ENCODE measurements around the gene STK33.

Gene STK33

GRCh38 chr11:8593935-8594909 is at the start of gene STK33:
STK33 (minus strand) TSS chr11:8594228; CDS start chr11:8474905, 119,323 bp downstream.
- no peak for DNase-seq (ENCODE audit: low read depth in 2 of 2)

DNA sequence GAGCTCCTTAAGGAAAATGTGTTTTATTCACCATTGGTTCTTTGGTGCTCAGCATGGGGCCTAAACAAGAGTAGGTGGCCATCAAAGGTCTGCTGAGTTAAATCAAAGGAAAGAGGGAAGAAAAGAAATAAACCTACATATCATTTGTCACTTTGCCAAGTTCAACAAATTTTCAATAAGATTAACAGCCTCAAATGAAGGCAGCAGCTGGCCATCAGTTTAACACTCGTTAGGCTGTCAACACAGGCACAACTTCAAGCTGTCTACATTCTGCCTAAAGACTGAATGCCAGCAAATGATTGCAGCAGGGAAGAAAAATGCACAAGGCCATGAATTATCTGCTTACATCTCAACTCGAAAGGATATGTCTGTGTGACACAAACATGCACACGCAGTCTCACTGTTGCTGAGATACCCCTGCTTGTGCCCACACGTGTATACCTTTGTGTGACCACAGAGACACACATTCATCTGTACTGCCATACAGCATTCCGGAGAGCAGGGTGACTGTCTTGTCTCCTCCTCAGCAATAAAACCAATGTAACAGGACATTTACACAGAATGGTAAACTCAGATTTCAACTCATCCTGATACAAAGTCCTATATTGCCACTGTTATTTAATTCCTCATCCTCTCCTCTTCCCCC is 48.3 kb upstream of the STK33 start:
- peak in 1 of 2 experiments; percentile 20 for DNase-seq (ENCODE audit: low read depth in 2 of 2)

GRCh38 chr11:8641332-8641731 is 47.3 kb upstream of the STK33 start:
- DNase-seq (ENCODE audit: low read depth in 2 of 2), result no peak

GRCh38 chr11:8640267-8640906 is 46.4 kb upstream of the STK33 start:
- DNase-seq (ENCODE audit: low read depth in 2 of 2), result no peak

- no peak for DNase-seq (ENCODE audit: low read depth in 2 of 2)
These were observed 45.6 kb upstream of the STK33 start for GRCh38 chr11:8639655-8640054.

- DNase-seq (ENCODE audit: low read depth in 2 of 2), result no peak
These were observed 44.3 kb upstream of the STK33 start for GRCh38 chr11:8638300-8638699.

GRCh38 chr11:8636127-8636526 is 42.1 kb upstream of the STK33 start:
- DNase-seq (ENCODE audit: low read depth in 2 of 2), result no peak

DNA sequence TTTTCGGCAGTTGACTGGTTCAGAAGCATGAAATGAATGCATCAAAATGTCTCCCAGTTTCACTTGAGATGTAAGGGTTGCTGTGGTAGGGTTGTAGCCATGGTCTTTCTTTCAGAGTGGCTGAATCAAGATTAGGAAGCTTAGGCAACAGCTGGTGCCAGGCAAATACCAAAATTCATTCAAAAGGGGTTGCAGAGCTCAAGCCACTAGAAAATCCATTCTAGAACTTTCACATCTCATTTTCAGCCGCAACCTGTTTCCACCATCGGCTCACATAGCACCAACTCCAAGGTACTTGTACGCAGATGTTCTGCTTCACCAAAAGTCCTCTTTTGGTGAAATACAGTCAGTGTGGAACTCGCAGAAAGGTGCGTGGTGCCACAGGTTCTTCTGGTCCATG is 40.5 kb upstream of the STK33 start:
- no peak for DNase-seq (ENCODE audit: low read depth in 2 of 2)

GRCh38 chr11:8631395-8632118 is 37.5 kb upstream of the STK33 start:
- DNase-seq (ENCODE audit: low read depth in 2 of 2), result peak; percentile 74 to 77

DNA sequence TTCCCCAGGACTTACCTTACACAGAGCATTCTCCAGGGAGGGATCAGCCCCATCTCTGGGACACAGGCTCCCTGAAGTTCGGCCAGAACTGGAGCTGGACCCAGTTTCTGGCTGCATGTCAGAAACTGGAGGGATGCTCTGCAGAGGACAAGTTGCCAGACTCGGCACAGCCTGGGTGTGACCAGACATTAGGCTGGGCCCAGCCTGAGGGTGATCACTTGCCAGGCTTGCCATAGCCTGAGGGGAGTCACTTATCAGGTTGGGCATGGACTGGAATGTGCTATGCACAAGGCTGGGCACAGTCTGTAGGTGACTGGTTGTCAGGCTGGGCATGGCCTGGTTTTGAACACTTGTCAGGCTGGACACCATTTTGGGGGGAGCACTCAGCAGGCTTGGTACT is 30.7 kb upstream of the STK33 start:
- DNase-seq (ENCODE audit: low read depth in 2 of 2), result no peak

GRCh38 chr11:8621147-8621546 is 27.1 kb upstream of the STK33 start:
- DNase-seq (ENCODE audit: low read depth in 2 of 2), result no peak

- DNase-seq (ENCODE audit: low read depth in 2 of 2), result no peak
These were observed 23.0 kb upstream of the STK33 start for GRCh38 chr11:8617063-8617462.

DNA sequence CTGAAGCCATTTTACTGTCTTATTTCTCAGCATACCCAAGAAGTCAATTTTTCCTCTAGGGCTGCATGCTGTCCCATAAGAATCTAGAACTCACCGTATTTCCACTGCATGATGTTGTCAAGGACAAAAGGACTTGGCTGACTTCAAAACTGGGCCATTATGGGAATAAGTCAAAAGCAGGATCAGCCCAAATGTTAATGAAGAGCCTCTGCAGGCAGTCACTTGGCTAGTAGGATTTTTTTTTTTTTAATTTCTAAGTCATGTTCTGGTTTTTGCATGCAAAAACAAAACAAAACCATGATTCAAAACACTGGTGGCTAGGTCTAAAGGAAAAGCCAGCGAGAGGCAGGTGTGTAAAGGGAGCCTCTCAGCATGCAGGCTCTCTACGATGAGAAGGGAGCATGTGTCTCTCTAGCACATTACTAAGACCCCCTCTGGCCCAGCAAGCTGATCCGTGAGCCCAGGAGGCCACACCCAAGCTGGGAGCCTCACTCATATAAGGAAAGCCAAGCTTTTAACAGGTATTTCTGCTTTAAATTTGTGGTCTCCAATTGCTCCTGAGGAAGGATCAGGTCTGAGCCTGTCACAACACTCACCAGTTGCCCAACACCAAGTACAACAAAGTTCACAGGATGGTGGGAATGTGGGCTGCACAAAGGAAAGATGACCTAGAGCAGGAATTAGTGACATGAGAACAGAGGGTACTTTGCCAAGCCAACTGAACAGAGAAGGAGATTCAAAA is 21.4 kb upstream of the STK33 start:
- no peak for DNase-seq (ENCODE audit: low read depth in 2 of 2)

GRCh38 chr11:8614497-8614896 is 20.5 kb upstream of the STK33 start:
- DNase-seq (ENCODE audit: low read depth in 2 of 2), result no peak

- DNase-seq (ENCODE audit: low read depth in 2 of 2), result no peak
These were observed 19.0 kb upstream of the STK33 start for GRCh38 chr11:8613036-8613435.

DNA sequence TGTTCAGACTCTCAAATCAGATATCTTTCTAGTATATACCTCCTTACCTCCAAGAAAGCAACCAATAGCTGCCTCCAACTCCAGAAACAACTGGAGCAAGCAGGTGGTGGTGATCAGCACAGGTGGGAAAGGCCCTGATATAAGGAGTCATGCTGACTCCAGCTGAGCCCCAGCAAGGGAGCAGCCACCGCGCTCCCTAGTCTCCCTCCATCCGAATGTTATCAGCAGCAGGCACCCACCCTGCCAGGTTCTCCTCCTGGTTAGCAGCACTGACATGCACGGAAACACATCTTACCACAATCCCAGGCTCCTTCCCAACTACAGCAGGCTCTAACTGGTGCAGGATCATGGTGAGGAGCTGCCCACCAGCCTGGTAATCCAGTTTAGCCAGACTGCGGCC is 18.5 kb upstream of the STK33 start:
- DNase-seq (ENCODE audit: low read depth in 2 of 2), result no peak

DNA sequence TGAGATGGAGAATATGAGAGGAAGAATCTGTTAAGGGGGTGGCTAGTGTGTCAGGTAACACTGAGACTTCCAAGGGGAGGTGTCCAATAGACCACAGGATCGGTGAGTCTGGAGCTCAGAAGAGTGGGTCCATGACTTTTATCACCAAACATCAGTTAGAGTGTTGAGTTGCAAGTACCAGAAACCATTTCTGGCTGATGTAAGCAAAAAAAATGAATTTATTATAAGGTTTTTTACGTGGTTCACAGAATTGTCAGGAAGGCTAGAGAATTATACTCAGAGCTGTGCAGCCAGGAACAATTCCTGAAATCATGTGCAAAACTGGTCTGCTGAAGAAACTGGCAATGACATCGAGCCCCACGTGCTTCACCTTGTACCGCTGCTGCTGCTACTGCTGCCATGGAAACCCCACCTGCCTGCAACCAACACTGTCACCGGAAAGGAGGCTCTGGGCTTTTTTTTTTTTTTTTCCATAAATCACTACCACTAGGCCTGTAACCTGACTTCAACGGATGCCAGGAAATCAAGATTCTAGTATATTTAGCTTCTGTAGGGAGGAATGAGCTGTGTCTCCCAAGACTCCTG is 16.6 kb upstream of the STK33 start:
- DNase-seq (ENCODE audit: low read depth in 2 of 2), result no peak

- DNase-seq (ENCODE audit: low read depth in 2 of 2), result no peak
These were observed 14.6 kb upstream of the STK33 start for GRCh38 chr11:8608652-8609051.

GRCh38 chr11:8605971-8606563 is 12.0 kb upstream of the STK33 start:
- DNase-seq (ENCODE audit: low read depth in 2 of 2), result no peak

DNA sequence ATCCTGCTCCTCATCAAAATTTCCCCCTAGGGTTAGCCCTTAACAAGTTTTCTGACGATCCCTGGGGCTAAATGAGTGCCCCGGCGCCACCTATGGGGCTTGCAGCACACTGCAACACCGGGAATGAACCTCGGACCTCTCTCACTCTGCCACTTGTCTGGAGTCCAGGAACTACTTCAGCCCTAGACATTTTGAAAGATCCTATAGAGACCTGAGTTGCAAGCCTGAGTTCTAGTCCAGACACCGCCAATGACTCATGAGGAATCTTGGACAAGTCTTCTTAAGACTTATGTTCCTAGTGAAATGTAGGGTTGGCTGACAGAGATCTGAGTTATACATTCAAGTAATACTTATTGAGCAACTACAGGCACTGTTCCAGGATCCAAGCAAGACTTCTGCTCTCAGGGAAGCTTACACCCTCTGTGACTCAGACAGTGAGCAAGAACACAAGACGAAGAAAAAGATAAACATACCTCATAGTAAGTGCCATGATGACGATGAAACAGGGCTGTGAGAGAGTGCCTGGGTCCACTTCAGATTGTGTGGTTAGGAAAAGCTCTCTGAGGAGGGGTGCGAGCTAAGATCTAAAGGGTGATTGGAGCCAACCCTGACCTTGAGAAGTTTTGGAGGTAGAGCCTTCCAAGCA is 10.2 kb upstream of the STK33 start:
- peak; percentile 100 for DNase-seq (ENCODE audit: low read depth in 2 of 2)
